ENCODE data around the gene GPATCH2L. TPM values are rescaled to one million over a fixed set of nuclear protein-coding genes. Genes with fewer than 3 reads are reported as not detected.

The GPATCH2L gene
- total RNA-seq, 1 donor, result 43.8 TPM

DNA sequence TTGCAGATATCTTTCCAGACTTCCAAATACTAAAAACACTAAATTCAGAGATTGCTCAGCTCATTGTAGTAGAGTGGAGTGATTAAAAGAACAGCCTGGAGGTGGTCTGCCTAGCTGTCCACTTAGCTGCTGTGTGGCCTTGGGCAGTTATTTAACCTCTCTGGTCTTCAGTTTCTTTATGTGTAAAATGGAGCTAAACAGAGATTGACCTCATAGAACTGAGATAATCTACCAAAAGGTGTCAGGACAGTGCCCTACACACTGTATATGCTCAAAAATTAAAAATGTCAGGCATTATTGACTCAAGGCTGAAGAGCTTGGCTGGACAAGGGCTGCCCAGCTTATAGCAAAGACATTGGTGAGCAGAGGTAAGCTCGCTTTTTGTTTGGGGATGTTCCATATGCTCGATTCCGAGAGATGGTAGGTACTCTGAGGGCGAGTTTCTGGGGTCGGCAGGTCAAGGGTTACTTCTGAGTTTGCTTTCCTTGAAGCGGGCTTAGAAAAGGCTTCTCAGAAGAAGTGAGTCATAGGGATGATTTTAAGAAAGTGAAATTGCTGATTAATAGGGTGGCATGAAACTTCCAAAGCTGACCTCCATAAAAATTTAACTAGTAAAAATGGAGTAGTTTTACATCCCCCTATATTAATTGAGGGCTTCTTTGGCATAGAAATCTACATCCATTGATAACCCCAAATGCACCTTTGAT is 107.5 kb downstream of the GPATCH2L start:
- peaks cover 19% of the 10 kb centered on the region for H3K4me1 ChIP-seq (ENCODE audit: insufficient read depth, low read length)
- TF ChIP-seq, protein P1, sequence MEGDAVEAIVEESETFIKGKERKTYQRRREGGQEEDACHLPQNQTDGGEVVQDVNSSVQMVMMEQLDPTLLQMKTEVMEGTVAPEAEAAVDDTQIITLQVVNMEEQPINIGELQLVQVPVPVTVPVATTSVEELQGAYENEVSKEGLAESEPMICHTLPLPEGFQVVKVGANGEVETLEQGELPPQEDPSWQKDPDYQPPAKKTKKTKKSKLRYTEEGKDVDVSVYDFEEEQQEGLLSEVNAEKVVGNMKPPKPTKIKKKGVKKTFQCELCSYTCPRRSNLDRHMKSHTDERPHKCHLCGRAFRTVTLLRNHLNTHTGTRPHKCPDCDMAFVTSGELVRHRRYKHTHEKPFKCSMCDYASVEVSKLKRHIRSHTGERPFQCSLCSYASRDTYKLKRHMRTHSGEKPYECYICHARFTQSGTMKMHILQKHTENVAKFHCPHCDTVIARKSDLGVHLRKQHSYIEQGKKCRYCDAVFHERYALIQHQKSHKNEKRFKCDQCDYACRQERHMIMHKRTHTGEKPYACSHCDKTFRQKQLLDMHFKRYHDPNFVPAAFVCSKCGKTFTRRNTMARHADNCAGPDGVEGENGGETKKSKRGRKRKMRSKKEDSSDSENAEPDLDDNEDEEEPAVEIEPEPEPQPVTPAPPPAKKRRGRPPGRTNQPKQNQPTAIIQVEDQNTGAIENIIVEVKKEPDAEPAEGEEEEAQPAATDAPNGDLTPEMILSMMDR (IDR thresholded peaks at IDR 0.05; ENCODE audit: extremely low read depth, low read depth, low read length), result no peak
- no peak overlapping the region for H3K27ac ChIP-seq (ENCODE audit: low read depth, low read length)
- no peak overlapping the region for H3K4me3 ChIP-seq (ENCODE audit: insufficient read depth, low read length)
- H3K27me3 ChIP-seq (ENCODE audit: insufficient read depth, low read length), result no peaks in the 10 kb centered on the region
- no peaks in the 10 kb centered on the region for H3K9me3 ChIP-seq (ENCODE audit: low read depth, low read length)
- DNase-seq (ENCODE audit: insufficient read length, low spot score, missing footprints), result no peak
- no peaks in the 10 kb centered on the region for H3K36me3 ChIP-seq (ENCODE audit: insufficient read depth, low read length)
- no peak overlapping the region for H3K4me2 ChIP-seq (ENCODE audit: insufficient read depth, low read length)
- H3K79me2 ChIP-seq (ENCODE audit: insufficient read depth, low read length), result no peaks in the 10 kb centered on the region
- no peak overlapping the region for H2AFZ ChIP-seq (ENCODE audit: low read length)
- H4K20me1 ChIP-seq (ENCODE audit: insufficient read depth, low read length), result no peaks in the 10 kb centered on the region

DNA sequence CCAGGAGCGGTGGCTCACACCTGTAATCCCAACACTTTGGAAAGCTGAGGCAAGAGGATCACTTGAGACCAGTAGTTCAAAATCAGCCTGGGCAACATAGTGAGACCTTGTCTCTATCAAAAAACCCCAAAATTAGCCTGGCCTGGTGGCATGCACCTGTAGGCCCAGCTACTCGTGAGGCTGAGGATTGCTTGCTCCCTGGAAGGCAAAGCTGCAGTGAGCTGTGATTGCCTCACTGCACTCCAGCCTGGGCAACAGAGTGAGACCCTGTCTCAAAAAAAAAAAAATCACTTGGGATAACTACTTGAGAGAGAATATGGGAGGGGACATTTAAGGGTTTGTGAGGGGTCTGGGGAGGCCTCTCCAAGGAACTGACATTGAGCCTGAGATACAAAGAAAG is 109.0 kb downstream of the GPATCH2L start:
- Histone ChIP-seq H3K9me3 (ENCODE audit: low read depth, low read length) (no peaks in the 10 kb centered on the region), H3K36me3 (ENCODE audit: insufficient read depth, low read length) (no peaks in the 10 kb centered on the region), H2AFZ (ENCODE audit: low read length) (no peak overlapping the region), H3K27ac (ENCODE audit: low read depth, low read length) (no peak overlapping the region), H3K4me1 (ENCODE audit: insufficient read depth, low read length) (peaks cover 19% of the 10 kb centered on the region), H4K20me1 (ENCODE audit: insufficient read depth, low read length) (no peaks in the 10 kb centered on the region), H3K79me2 (ENCODE audit: insufficient read depth, low read length) (no peaks in the 10 kb centered on the region), H3K4me3 (ENCODE audit: insufficient read depth, low read length) (no peak overlapping the region), H3K27me3 (ENCODE audit: insufficient read depth, low read length) (no peaks in the 10 kb centered on the region), H3K4me2 (ENCODE audit: insufficient read depth, low read length) (no peak overlapping the region)
- TF ChIP-seq, protein P1 (IDR thresholded peaks at IDR 0.05; ENCODE audit: extremely low read depth, low read depth, low read length), result no peak
- DNase-seq (ENCODE audit: insufficient read length, low spot score, missing footprints), result no peak

DNA sequence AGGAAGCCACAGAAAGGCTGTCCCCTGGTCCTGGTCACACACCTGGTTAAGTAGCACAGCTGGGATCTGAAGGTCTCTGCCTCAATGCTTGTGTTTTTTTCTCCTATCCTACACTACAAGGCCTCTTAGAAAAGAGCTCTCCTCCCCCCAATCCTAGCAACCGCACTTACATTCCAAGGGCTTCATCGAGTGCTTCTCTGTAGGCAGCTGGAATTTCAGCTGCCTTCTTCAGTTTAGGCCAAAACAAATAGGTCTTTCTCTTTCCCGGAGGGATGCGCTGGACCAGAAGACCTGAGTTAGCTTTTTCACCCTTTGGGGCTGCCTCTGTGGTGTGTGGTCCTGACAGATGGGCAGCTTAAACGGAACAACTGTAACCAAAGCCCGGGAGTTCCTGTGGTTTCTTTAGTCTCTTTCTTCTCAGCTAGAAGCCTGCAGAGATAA is 109.7 kb downstream of the GPATCH2L start:
- Histone ChIP-seq H3K4me3 (ENCODE audit: insufficient read depth, low read length) (no peak overlapping the region), H3K4me2 (ENCODE audit: insufficient read depth, low read length) (peak overlapping the region; percentile 47), H3K9me3 (ENCODE audit: low read depth, low read length) (no peaks in the 10 kb centered on the region), H3K27ac (ENCODE audit: low read depth, low read length) (no peak overlapping the region), H2AFZ (ENCODE audit: low read length) (no peak overlapping the region), H3K27me3 (ENCODE audit: insufficient read depth, low read length) (no peaks in the 10 kb centered on the region), H3K4me1 (ENCODE audit: insufficient read depth, low read length) (peaks cover 19% of the 10 kb centered on the region), H3K79me2 (ENCODE audit: insufficient read depth, low read length) (no peaks in the 10 kb centered on the region), H4K20me1 (ENCODE audit: insufficient read depth, low read length) (no peaks in the 10 kb centered on the region), H3K36me3 (ENCODE audit: insufficient read depth, low read length) (no peaks in the 10 kb centered on the region)
- peak; percentile 92 for DNase-seq (ENCODE audit: insufficient read length, low spot score, missing footprints)
- TF ChIP-seq, protein P1 (IDR thresholded peaks at IDR 0.05; ENCODE audit: extremely low read depth, low read depth, low read length), result no peak

DNA sequence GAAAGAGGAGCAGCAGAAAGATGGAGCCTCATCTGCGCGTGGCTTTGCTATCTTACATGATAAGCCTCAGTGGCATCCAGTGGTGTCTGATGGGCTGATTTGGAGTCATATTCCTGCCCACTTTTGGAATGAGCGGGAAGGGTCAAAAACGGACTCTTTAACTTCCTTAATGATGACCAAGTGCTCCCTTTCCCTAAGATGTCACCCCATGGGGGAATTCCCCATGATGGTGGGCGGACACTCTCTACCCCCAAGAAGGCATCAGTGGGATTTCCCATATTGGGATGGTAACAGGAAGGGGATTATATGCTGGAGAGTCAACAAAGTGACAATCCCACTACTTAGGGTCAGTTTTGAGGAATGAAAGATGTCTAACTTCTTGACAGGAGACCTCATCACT is 110.9 kb downstream of the GPATCH2L start:
- no peaks in the 10 kb centered on the region for H3K36me3 ChIP-seq (ENCODE audit: insufficient read depth, low read length)
- H4K20me1 ChIP-seq (ENCODE audit: insufficient read depth, low read length), result no peaks in the 10 kb centered on the region
- no peak overlapping the region for H3K27ac ChIP-seq (ENCODE audit: low read depth, low read length)
- TF ChIP-seq, protein P1 (IDR thresholded peaks at IDR 0.05; ENCODE audit: extremely low read depth, low read depth, low read length), result no peak
- H3K27me3 ChIP-seq (ENCODE audit: insufficient read depth, low read length), result no peaks in the 10 kb centered on the region
- no peaks in the 10 kb centered on the region for H3K79me2 ChIP-seq (ENCODE audit: insufficient read depth, low read length)
- no peak overlapping the region for H3K4me3 ChIP-seq (ENCODE audit: insufficient read depth, low read length)
- H3K4me1 ChIP-seq (ENCODE audit: insufficient read depth, low read length), result peaks cover 10% of the 10 kb centered on the region
- no peaks in the 10 kb centered on the region for H3K9me3 ChIP-seq (ENCODE audit: low read depth, low read length)
- H3K4me2 ChIP-seq (ENCODE audit: insufficient read depth, low read length), result no peak overlapping the region
- H2AFZ ChIP-seq (ENCODE audit: low read length), result no peak overlapping the region
- no peak for DNase-seq (ENCODE audit: insufficient read length, low spot score, missing footprints)

Other genes with a start within 250 kb of the GPATCH2L start
- gene TGFB3, start 169.9 kb upstream of the GPATCH2L start, total RNA-seq, result 11.6 and 16.5 TPM in 2 replicates
- gene IFT43, start 166.2 kb upstream of the GPATCH2L start, total RNA-seq, result 25.6 and 32.6 TPM in 2 replicates
- under 0.01 TPM in 1 of 2 replicates, not detected in the other for gene ESRRB, start 224.2 kb downstream of the GPATCH2L start, total RNA-seq